NCI-H187 treated with DMSO at 0.1 percent for 48 hours (cell line): ENCODE measurements around the gene TIAM1.

Experiments used
- DNase-seq: peaks from one replicate; lab custom pipeline; 2025; lab: John Stamatoyannopoulos, UW

TIAM1 gene

GRCh38 chr21:31203431-31204054 is 140.5 kb downstream of the TIAM1 start:
- no peak for DNase-seq

GRCh38 chr21:31201548-31201947 is 142.5 kb downstream of the TIAM1 start:
- DNase-seq: no peak

GRCh38 chr21:31201144-31201543 is 142.9 kb downstream of the TIAM1 start:
- no peak for DNase-seq

GRCh38 chr21:31198575-31198974 is 145.5 kb downstream of the TIAM1 start:
- DNase-seq: peak; percentile 10

- DNase-seq: no peak
These were observed 147.3 kb downstream of the TIAM1 start for GRCh38 chr21:31196724-31197123.

GRCh38 chr21:31195334-31196015 is 148.6 kb downstream of the TIAM1 start:
- DNase-seq: no peak

GRCh38 chr21:31194510-31195293 is 149.4 kb downstream of the TIAM1 start:
- no peak for DNase-seq

- DNase-seq: no peak
These were observed 150.3 kb downstream of the TIAM1 start for GRCh38 chr21:31193761-31194160.

- no peak for DNase-seq
These were observed 152.5 kb downstream of the TIAM1 start for GRCh38 chr21:31191553-31191952.

GRCh38 chr21:31190516-31190915 is 153.5 kb downstream of the TIAM1 start:
- DNase-seq: no peak

GRCh38 chr21:31187499-31187898 is 156.6 kb downstream of the TIAM1 start:
- DNase-seq: no peak

- DNase-seq: no peak
These were observed 157.1 kb downstream of the TIAM1 start for GRCh38 chr21:31186916-31187315.

- no peak for DNase-seq
These were observed 158.4 kb downstream of the TIAM1 start for GRCh38 chr21:31185663-31186062.

GRCh38 chr21:31184876-31185275 is 159.2 kb downstream of the TIAM1 start:
- DNase-seq: no peak

GRCh38 chr21:31184459-31184858 is 159.6 kb downstream of the TIAM1 start:
- no peak for DNase-seq

GRCh38 chr21:31182231-31183140 is 161.6 kb downstream of the TIAM1 start:
- no peak for DNase-seq

- DNase-seq: no peak
These were observed 162.8 kb downstream of the TIAM1 start for GRCh38 chr21:31181082-31181750.

- DNase-seq: no peak
These were observed 163.6 kb downstream of the TIAM1 start for GRCh38 chr21:31180256-31181081.

GRCh38 chr21:31176725-31177124 is 167.3 kb downstream of the TIAM1 start:
- DNase-seq: no peak

- no peak for DNase-seq
These were observed 167.9 kb downstream of the TIAM1 start for GRCh38 chr21:31176080-31176551.
